Breast epithelium (tissue), 4 donors: ENCODE data around the gene AGPAT1. TPM values are rescaled to one million over a fixed set of nuclear protein-coding genes. Genes with fewer than 3 reads are reported as not detected.

Experiments
- DNase-seq, 2 donors: peaks; one replicate each; pipeline ENCODE4 v3.0.0-alpha.2; 2019; ENCODE audit warnings: low spot score in 2 of 2
- H3K27ac ChIP-seq, 2 donors: fragments of 200-600 bp; sonication (generic) in 1 of 2; one replicate each; pipeline ENCODE4 v1.5.1; 2016 to 2019; ENCODE audit warnings: mild to moderate bottlenecking in 1 of 2
- H3K27me3 ChIP-seq, 2 donors: fragments of 200-600 bp; sonication (generic) in 1 of 2; one replicate each; pipeline versions ENCODE4 v1.5.1 to v1.6.0; 2017 to 2019; ENCODE audit warnings: control low read depth in 1 of 2, mild to moderate bottlenecking in 1 of 2
- H3K36me3 ChIP-seq: fragments of 200-600 bp; one replicate; pipeline ENCODE4 v1.5.1; 2019
- H3K4me1 ChIP-seq, 2 donors: fragments of 200-600 bp; sonication (generic); one replicate each; pipeline ENCODE4 v1.5.1; 2016 to 2019; ENCODE audit warnings: control low read depth in 1 of 2
- H3K4me3 ChIP-seq, 3 donors: fragments of 200-600 bp; sonication (generic); 1 replicate in 2 of 3; 2 replicates in 1 of 3; pipeline ENCODE4 v1.5.1; 2016 to 2019; ENCODE audit warnings: mild to moderate bottlenecking in 3 of 3, moderate library complexity in 2 of 3
- H3K9me3 ChIP-seq, 2 donors: fragments of 200-600 bp; sonication (generic) in 1 of 2; one replicate each; pipeline ENCODE4 v1.5.1; 2016 to 2019; ENCODE audit warnings: control low read depth in 1 of 2
- POLR2A ChIP-seq: fragments of 450-650 bp; IDR thresholded peaks from one replicate; pipeline ENCODE4 v1.6.1; 2016; ENCODE audit warnings: antibody characterized with exemption, mild to moderate bottlenecking, moderate library complexity
- POLR2AphosphoS5 ChIP-seq, 3 donors: sonication (generic); formaldehyde crosslinking; IDR thresholded peaks; one replicate each; pipeline ENCODE4 v1.6.1; 2017; ENCODE audit warnings: antibody characterized with exemption in 3 of 3
- intact Hi-C: fragments of 100-400 bp; cut with DNase I; formaldehyde crosslinking; loops from one replicate; pipeline ENCODE4 v1.15.1; 2023; ENCODE audit warnings: low total_unique reads
- total RNA-seq, 3 donors: library from RNA; depleted of rRNA; stranded (reverse); fragments of >200 nt; gene quantifications; one replicate each; pipeline ENCODE4 v1.1.0, GENCODE V29; 2016
- TF ChIP-seq, protein P1 (sequence below), 3 donors: fragments of 450-650 bp; IDR thresholded peaks; one replicate each; pipeline ENCODE4 v1.5.1; 2016 to 2017; ENCODE audit warnings: antibody characterized with exemption in 3 of 3, mild to moderate bottlenecking in 3 of 3, moderate library complexity in 3 of 3

The AGPAT1 gene
- total RNA-seq, 3 donors from 2014 or later: 25.8 to 33.8 (median 30.6) TPM

DNA sequence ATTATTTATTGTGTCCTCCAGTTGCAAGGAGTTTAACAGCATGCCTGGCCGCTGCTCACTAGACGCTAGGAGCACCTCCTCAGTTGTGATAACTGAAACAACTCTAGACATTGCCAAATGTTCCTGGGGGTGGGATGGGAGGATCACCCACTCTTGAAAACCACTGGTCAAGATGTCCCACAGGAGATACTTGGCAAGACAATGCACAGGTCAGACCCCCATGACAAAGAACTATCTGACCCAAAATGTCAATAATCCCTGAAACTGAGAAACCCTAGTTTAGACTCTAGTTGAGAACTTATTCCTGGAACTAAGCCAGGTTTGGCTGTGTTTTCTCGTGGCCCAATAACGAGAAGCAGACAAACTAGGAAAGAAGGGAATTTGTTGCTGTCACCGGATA, 36.3 kb downstream of the AGPAT1 start:
- no peak for DNase-seq
- no peaks in the 10 kb centered on the region for H3K4me1 ChIP-seq
- H3K9me3 ChIP-seq: no peaks in the 10 kb centered on the region
- H3K4me3 ChIP-seq: no peak overlapping the region
- TF ChIP-seq POLR2A (no peak), POLR2AphosphoS5 (IDR thresholded peaks at IDR 0.05) (no peak)
- H3K36me3 ChIP-seq: no peaks in the 10 kb centered on the region
- intact Hi-C loops: no loop called here
- H3K27me3 ChIP-seq: no peaks in the 10 kb centered on the region
- H3K27ac ChIP-seq: no peak overlapping the region

- intact Hi-C loops: no loop called here
- H3K4me1 ChIP-seq: no peaks in the 10 kb centered on the region
- H3K27ac ChIP-seq: no peak overlapping the region
- no peak for DNase-seq
- no peaks in the 10 kb centered on the region for H3K9me3 ChIP-seq
- no peak for TF ChIP-seq POLR2AphosphoS5 (IDR thresholded peaks at IDR 0.05)
- TF ChIP-seq, protein P1, sequence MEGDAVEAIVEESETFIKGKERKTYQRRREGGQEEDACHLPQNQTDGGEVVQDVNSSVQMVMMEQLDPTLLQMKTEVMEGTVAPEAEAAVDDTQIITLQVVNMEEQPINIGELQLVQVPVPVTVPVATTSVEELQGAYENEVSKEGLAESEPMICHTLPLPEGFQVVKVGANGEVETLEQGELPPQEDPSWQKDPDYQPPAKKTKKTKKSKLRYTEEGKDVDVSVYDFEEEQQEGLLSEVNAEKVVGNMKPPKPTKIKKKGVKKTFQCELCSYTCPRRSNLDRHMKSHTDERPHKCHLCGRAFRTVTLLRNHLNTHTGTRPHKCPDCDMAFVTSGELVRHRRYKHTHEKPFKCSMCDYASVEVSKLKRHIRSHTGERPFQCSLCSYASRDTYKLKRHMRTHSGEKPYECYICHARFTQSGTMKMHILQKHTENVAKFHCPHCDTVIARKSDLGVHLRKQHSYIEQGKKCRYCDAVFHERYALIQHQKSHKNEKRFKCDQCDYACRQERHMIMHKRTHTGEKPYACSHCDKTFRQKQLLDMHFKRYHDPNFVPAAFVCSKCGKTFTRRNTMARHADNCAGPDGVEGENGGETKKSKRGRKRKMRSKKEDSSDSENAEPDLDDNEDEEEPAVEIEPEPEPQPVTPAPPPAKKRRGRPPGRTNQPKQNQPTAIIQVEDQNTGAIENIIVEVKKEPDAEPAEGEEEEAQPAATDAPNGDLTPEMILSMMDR (IDR thresholded peaks at IDR 0.05): no peak
- no peak for TF ChIP-seq POLR2A
- H3K36me3 ChIP-seq: no peaks in the 10 kb centered on the region
- no peak overlapping the region for H3K4me3 ChIP-seq
- no peaks in the 10 kb centered on the region for H3K27me3 ChIP-seq
Measured at GRCh38 chr6:32137454-32137853, 38.4 kb downstream of the AGPAT1 start.

- intact Hi-C loops: no loop called here
- Histone ChIP-seq H3K27me3 (no peaks in the 10 kb centered on the region), H3K4me1 (peaks cover under 1 to 7% of the 10 kb centered on the region in 2 donors), H3K9me3 (no peaks in the 10 kb centered on the region), H3K4me3 (no peak overlapping the region), H3K36me3 (no peaks in the 10 kb centered on the region), H3K27ac (no peak overlapping the region)
- DNase-seq: no peak
- TF ChIP-seq POLR2A (no peak), POLR2AphosphoS5 (IDR thresholded peaks at IDR 0.05) (no peak)
- TF ChIP-seq, protein P1 (IDR thresholded peaks at IDR 0.05): no peak
Measured at GRCh38 chr6:32133786-32134185, 42.1 kb downstream of the AGPAT1 start.

GRCh38 chr6:32132110-32132509, 43.8 kb downstream of the AGPAT1 start:
- TF ChIP-seq POLR2A: no peak
- TF ChIP-seq, protein P1 (IDR thresholded peaks at IDR 0.05): no peak
- no peak for TF ChIP-seq POLR2AphosphoS5 (IDR thresholded peaks at IDR 0.05)
- no peaks in the 10 kb centered on the region for H3K9me3 ChIP-seq

GRCh38 chr6:32131439-32131948, 44.4 kb downstream of the AGPAT1 start:
- H3K4me3 ChIP-seq: no peak overlapping the region
- no peak for TF ChIP-seq POLR2A
- TF ChIP-seq, protein P1 (IDR thresholded peaks at IDR 0.05): no peak
- TF ChIP-seq POLR2AphosphoS5 (IDR thresholded peaks at IDR 0.05): no peak
- no peaks in the 10 kb centered on the region for H3K27me3 ChIP-seq
- H3K4me1 ChIP-seq: peaks cover 7 to 20% of the 10 kb centered on the region in 2 donors
- no peak for DNase-seq
- no peaks in the 10 kb centered on the region for H3K36me3 ChIP-seq
- H3K9me3 ChIP-seq: no peaks in the 10 kb centered on the region
- H3K27ac ChIP-seq: no peak overlapping the region
- intact Hi-C loops: no loop called here

More at GRCh38 chr6:32132110-32132509, 43.8 kb downstream of the AGPAT1 start:
- H3K4me3 ChIP-seq: no peak overlapping the region
- no peak for DNase-seq
- H3K4me1 ChIP-seq: peaks cover 7 to 14% of the 10 kb centered on the region in 2 donors
- no peaks in the 10 kb centered on the region for H3K27me3 ChIP-seq
- H3K27ac ChIP-seq: no peak overlapping the region
- intact Hi-C loops: no loop called here
- no peaks in the 10 kb centered on the region for H3K36me3 ChIP-seq
